ENCODE results near the gene ARHGEF12. TPM values are rescaled to one million over a fixed set of nuclear protein-coding genes. Genes with fewer than 3 reads are reported as not detected.

ARHGEF12 gene
- total and polyA plus RNA-seq, 10 of the 15 experiments (the other 5 are each of a cell fraction or from before 2014, with no cell fraction given), result 2.7 to 40.8 (median 20.9) TPM

DNA sequence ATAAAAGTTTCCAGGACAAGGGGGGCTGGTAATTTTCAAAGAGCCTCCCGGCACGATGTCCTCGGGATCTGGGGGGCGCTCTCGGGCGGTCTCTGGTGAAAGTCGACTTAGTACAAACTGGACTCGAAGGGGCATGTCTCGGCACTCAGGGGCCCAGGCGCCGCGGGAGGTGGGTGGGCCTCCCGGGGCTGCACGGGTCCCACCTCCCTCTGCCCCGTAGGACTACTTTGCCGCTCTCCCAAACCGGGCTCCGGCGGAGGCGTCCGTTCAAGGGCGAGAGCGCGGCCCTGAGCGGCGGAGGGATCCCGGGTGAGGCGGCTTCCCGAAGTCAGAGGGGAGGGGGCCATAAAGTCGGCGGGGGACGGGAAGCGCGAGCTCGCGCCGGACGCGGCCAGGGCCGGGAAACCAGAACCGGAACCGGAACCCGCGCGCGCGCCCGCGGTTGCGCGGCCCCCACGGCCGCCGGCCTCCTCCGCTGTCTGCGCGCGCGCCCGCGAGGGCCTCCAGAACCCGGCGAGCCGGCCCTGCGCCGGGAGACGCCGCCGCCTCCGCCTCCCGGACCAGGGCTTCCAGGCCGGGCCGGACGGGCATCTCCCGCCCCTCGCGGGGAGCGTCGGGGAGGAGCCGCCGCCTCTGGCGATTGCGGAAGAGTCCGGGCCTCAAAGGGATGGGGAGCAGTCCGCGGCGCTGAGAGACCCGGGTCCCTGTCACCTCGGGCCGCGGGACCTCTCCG is at the start of gene ARHGEF12 (continued):
- TF ChIP-seq YY1 (IDR thresholded peaks at IDR 0.05; ENCODE audit: low read depth, low read length) (peak; percentile 84), RFX5 (IDR thresholded peaks at IDR 0.05; ENCODE audit: low read depth, low read length) (peak; percentile 21; the same call in 1 of the 2 replicates), SREBF1 (IDR thresholded peaks at IDR 0.05; ENCODE audit: low read length) (no peak), RCOR1 (conservative IDR thresholded peaks at IDR 0.05; ENCODE audit: low read depth, low read length) (peak; percentile 73; the same call in 1 of the 2 replicates), NR2C1 (IDR thresholded peaks at IDR 0.05) (peak; percentile 49), SIX5 (IDR thresholded peaks at IDR 0.05; ENCODE audit: low read depth, low read length, severe bottlenecking) (no peak), IKZF2 (IDR thresholded peaks at IDR 0.05) (peak; percentile 97 to 99), KDM1A (IDR thresholded peaks at IDR 0.05; ENCODE audit: borderline replicate concordance) (no peak), EP300 (IDR thresholded peaks at IDR 0.05; ENCODE audit: borderline replicate concordance in 1 of 2, control insufficient read depth in 1 of 2, low read depth in 2 of 2, low read length in 2 of 2) (peak in 1 of 2 experiments; percentile 43; a peak in 1 of 4 replicates), NFXL1 (IDR thresholded peaks at IDR 0.05; ENCODE audit: borderline replicate concordance) (no peak), BRCA1 (IDR thresholded peaks at IDR 0.05; ENCODE audit: low read depth, low read length) (no peak)
- TF ChIP-seq, protein P1, sequence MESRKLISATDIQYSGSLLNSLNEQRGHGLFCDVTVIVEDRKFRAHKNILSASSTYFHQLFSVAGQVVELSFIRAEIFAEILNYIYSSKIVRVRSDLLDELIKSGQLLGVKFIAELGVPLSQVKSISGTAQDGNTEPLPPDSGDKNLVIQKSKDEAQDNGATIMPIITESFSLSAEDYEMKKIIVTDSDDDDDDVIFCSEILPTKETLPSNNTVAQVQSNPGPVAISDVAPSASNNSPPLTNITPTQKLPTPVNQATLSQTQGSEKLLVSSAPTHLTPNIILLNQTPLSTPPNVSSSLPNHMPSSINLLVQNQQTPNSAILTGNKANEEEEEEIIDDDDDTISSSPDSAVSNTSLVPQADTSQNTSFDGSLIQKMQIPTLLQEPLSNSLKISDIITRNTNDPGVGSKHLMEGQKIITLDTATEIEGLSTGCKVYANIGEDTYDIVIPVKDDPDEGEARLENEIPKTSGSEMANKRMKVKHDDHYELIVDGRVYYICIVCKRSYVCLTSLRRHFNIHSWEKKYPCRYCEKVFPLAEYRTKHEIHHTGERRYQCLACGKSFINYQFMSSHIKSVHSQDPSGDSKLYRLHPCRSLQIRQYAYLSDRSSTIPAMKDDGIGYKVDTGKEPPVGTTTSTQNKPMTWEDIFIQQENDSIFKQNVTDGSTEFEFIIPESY (IDR thresholded peaks at IDR 0.05), result no peak
- TF ChIP-seq, protein P2, sequence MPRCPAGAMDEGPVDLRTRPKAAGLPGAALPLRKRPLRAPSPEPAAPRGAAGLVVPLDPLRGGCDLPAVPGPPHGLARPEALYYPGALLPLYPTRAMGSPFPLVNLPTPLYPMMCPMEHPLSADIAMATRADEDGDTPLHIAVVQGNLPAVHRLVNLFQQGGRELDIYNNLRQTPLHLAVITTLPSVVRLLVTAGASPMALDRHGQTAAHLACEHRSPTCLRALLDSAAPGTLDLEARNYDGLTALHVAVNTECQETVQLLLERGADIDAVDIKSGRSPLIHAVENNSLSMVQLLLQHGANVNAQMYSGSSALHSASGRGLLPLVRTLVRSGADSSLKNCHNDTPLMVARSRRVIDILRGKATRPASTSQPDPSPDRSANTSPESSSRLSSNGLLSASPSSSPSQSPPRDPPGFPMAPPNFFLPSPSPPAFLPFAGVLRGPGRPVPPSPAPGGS (IDR thresholded peaks at IDR 0.05; ENCODE audit: borderline replicate concordance, insufficient read depth, low read depth, low read length, poor library complexity, severe bottlenecking), result peak; percentile 39
- TF ChIP-seq, protein P3, sequence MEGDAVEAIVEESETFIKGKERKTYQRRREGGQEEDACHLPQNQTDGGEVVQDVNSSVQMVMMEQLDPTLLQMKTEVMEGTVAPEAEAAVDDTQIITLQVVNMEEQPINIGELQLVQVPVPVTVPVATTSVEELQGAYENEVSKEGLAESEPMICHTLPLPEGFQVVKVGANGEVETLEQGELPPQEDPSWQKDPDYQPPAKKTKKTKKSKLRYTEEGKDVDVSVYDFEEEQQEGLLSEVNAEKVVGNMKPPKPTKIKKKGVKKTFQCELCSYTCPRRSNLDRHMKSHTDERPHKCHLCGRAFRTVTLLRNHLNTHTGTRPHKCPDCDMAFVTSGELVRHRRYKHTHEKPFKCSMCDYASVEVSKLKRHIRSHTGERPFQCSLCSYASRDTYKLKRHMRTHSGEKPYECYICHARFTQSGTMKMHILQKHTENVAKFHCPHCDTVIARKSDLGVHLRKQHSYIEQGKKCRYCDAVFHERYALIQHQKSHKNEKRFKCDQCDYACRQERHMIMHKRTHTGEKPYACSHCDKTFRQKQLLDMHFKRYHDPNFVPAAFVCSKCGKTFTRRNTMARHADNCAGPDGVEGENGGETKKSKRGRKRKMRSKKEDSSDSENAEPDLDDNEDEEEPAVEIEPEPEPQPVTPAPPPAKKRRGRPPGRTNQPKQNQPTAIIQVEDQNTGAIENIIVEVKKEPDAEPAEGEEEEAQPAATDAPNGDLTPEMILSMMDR (IDR thresholded peaks at IDR 0.05 in 2 of 3, conservative IDR thresholded peaks at IDR 0.05 in 1 of 3; ENCODE audit: control insufficient read depth in 2 of 3, extremely low read depth in 1 of 3, insufficient read depth in 1 of 3, low read depth in 3 of 3, low read length in 3 of 3), result peak; percentile 40 to 48 (median 44)
- TF ChIP-seq, protein P4, sequence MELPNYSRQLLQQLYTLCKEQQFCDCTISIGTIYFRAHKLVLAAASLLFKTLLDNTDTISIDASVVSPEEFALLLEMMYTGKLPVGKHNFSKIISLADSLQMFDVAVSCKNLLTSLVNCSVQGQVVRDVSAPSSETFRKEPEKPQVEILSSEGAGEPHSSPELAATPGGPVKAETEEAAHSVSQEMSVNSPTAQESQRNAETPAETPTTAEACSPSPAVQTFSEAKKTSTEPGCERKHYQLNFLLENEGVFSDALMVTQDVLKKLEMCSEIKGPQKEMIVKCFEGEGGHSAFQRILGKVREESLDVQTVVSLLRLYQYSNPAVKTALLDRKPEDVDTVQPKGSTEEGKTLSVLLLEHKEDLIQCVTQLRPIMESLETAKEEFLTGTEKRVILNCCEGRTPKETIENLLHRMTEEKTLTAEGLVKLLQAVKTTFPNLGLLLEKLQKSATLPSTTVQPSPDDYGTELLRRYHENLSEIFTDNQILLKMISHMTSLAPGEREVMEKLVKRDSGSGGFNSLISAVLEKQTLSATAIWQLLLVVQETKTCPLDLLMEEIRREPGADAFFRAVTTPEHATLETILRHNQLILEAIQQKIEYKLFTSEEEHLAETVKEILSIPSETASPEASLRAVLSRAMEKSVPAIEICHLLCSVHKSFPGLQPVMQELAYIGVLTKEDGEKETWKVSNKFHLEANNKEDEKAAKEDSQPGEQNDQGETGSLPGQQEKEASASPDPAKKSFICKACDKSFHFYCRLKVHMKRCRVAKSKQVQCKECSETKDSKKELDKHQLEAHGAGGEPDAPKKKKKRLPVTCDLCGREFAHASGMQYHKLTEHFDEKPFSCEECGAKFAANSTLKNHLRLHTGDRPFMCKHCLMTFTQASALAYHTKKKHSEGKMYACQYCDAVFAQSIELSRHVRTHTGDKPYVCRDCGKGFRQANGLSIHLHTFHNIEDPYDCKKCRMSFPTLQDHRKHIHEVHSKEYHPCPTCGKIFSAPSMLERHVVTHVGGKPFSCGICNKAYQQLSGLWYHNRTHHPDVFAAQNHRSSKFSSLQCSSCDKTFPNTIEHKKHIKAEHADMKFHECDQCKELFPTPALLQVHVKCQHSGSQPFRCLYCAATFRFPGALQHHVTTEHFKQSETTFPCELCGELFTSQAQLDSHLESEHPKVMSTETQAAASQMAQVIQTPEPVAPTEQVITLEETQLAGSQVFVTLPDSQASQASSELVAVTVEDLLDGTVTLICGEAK (IDR thresholded peaks at IDR 0.05; ENCODE audit: borderline replicate concordance), result peak; percentile 31; the same call in 1 of the 2 replicates
